ENCODE measurements around the gene CCL11.
"Not testable (repeated sequence)": the region's sequence is repeated elsewhere in the genome, so short reads cannot be mapped to it uniquely, and the experiment has no call there.

CCL11 gene

DNA sequence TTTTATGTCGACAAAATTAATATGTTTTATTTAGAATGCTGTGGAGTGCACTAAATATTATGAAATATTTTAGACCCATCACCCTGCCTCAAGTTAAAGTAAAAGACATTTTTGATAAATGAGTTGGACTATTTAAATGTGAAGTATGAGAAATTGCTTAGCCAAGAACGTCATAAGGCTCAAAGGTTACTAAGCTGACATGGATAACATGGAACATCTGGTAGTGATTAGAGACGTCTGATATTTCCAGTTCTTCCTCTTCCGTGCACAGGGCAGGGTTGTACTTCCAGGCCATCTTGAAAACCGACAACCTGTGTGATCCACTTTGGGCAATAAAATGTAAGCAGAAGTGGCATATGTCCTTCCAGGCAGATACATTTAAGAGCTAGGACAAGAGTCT, 26.5 kb downstream of the CCL11 start:
- DNase-seq: no peak

DNA sequence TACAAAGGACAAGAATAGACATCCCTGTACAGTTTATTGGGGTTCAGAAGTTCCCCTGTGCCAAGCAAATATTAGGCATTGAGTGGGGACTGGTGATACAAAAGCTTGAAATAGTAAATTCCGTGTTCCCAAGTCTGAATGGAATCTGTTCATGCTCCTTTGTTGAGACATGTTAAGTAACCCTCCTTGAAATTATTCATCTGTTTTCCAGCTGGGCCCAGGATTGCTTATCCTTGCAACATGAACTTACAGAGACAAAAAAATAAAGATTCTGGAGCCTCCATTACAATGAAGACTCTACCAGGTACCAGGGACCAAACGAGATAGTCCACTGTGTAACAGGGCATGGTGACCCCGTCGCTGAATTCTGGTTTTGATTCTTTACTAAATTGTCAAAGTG, 27.6 kb downstream of the CCL11 start:
- no peak for DNase-seq

DNA sequence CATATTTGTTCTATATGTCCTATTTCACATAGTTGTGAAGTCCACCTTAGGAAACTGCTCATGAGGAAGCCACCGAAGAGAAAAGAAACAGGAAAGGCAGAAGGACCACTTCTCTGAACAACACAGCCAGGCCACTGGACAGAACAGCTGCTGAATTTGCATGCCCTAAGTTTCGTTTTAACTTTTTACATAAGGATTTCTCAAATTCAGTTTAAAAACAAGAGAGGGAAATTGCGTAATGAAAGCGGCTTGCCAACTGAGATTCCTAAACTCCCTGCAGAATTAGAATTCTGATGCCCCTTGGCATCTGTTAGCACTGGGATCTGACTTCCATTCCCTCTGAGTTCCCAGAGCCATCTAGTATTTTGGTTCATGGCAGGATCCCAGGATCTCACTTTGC, 28.7 kb downstream of the CCL11 start:
- DNase-seq: no peak

DNA sequence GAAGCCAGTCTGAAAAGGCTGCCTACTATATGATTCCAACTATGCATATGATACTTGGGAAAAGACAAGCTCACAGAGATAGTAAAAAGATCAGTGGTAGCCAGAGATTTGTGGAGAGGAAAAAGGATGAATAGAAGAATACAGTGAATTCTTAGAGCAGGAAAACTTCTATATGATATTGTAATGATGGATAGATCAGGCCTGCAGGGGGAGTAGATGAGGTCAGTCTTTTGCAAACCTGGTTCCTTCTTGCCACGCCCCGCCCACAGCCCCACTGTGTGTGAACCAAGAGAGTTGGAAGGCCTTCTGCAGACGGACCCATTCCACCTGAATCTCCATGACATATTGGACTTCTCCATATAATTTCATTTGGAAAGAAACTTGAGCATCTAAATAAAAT, 32.9 kb downstream of the CCL11 start:
- DNase-seq: no peak

DNA sequence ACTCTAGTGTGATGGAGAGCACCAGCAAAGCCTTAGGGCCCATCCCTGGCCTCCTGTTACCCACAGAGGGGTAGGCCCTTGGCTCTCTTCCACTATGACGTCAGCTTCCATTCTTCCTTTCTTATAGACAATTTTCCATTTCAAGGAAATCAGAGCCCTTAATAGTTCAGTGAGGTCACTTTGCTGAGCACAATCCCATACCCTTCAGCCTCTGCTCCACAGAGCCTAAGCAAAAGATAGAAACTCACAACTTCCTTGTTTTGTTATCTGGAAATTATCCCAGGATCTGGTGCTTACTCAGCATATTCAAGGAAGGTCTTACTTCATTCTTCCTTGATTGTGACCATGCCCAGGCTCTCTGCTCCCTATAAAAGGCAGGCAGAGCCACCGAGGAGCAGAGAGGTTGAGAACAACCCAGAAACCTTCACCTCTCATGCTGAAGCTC, 33.5 kb downstream of the CCL11 start, which contains the start of gene CCL8:
Gene CCL8 (plus strand): TSS at position 397 of the 445 bp plus-strand sequence. CDS start 67 bp downstream, outside the sequence.
- no peak for DNase-seq

DNA sequence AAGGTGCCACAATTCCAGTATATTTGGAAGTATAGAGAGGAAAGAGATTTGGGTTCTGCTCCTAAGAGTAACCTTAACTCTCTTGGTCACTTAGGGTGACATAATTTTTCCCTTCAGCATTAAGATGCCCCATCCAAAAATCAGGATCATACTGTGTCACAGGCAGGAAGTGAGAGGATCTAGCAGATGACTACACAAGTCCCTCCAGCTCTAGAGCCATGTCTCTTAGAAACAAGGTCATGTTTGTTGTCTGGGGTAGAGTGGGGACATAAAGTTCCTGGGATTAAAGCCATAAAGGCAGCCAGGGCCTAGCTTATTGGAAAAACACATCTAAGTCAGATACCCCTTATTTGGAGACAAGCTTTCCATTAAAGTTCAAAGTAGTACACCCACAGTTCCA, 36.4 kb downstream of the CCL11 start:
- no peak for DNase-seq

DNA sequence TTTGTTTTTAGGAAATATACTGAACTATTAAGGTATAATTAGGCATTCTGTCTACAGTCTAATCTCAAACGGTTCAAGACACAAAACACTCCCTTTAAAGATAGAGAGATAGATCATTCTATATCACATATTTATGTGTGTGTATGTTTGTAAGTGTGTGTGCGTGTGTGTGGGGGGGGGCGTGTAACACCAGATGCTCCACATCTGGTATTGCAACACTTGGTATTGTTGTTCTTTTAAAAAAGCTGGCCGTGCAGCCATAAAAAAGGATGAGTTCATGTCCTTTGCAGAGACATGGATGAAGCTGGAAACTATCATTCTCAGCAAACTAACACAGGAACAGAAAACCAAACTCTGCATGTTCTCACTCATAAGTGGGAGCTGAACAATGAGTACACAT, 42.0 kb downstream of the CCL11 start:
- DNase-seq: not testable (repeated sequence)

DNA sequence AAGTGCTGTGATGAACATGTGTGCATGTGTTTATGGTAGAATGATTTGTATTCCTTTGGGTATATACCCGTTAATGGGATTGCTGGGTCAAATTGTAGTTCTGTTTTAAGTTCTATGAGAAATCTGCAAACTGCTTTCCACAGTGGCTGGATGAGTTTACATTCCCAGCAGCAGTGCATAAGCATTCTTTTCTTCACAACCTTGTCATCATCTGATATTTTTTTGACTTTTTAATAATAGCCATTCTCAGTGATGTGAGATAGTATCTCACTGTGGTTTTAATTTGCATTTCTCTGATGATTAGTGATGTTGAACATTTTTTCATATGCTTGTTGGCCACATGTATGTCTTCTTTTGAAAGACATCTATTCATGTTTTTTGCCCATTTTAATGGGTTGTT, 52.2 kb downstream of the CCL11 start:
- no peak for DNase-seq
